Hippocampal formation (tissue), 2 donors: ENCODE measurements around the gene DLG4.
A peak's percentile ranks its signal among the peaks of the same experiment; 100 is the strongest.
"Not testable (repeated sequence)": the region's sequence is repeated elsewhere in the genome, so short reads cannot be mapped to it uniquely, and the experiment has no call there.

Source experiments
- DNase-seq, 2 donors: peaks; one replicate each; lab custom pipeline; 2025; lab: John Stamatoyannopoulos, UW

Gene DLG4

GRCh38 chr17:7184091-7184488, 35.5 kb downstream of the DLG4 start:
- DNase-seq: no peak

GRCh38 chr17:7183433-7184090, 36.1 kb downstream of the DLG4 start:
- DNase-seq: no peak

GRCh38 chr17:7182101-7182500, 37.5 kb downstream of the DLG4 start:
- DNase-seq: not testable (repeated sequence)

- no peak for DNase-seq
Observed at GRCh38 chr17:7179317-7180254, 40.0 kb downstream of the DLG4 start, which contains the start of gene ASGR1. Gene ASGR1, minus strand, starts transcription at chr17:7179370. Its CDS starts 807 bp downstream, at chr17:7178563.

- no peak for DNase-seq
Observed at GRCh38 chr17:7178973-7179316, 40.7 kb downstream of the DLG4 start.

GRCh38 chr17:7177954-7178477, 41.6 kb downstream of the DLG4 start:
- DNase-seq: no peak

GRCh38 chr17:7177191-7177953, 42.3 kb downstream of the DLG4 start:
- peak; percentile 38 to 52 for DNase-seq

GRCh38 chr17:7176841-7177190, 42.8 kb downstream of the DLG4 start:
- no peak for DNase-seq

GRCh38 chr17:7176107-7176840, 43.4 kb downstream of the DLG4 start:
- no peak for DNase-seq

- no peak for DNase-seq
Observed at GRCh38 chr17:7175330-7175733, 44.3 kb downstream of the DLG4 start.

- DNase-seq: no peak
Observed at GRCh38 chr17:7174603-7175326, 44.9 kb downstream of the DLG4 start.

GRCh38 chr17:7173687-7174602, 45.7 kb downstream of the DLG4 start:
- DNase-seq: no peak

- not testable (repeated sequence) for DNase-seq
Observed at GRCh38 chr17:7172522-7173191, 47.0 kb downstream of the DLG4 start.

GRCh38 chr17:7169565-7169908, 50.1 kb downstream of the DLG4 start:
- DNase-seq: not testable (repeated sequence)

GRCh38 chr17:7168841-7169564, 50.6 kb downstream of the DLG4 start:
- not testable (repeated sequence) for DNase-seq

- no peak for DNase-seq
Observed at GRCh38 chr17:7167832-7168231, 51.8 kb downstream of the DLG4 start.

- DNase-seq: no peak
Observed at GRCh38 chr17:7166873-7167272, 52.8 kb downstream of the DLG4 start.

GRCh38 chr17:7159571-7159970, 60.1 kb downstream of the DLG4 start:
- DNase-seq: not testable (repeated sequence)

- not testable (repeated sequence) for DNase-seq
Observed at GRCh38 chr17:7158424-7158823, 61.2 kb downstream of the DLG4 start.
